SJCRH30 (cell line): ENCODE data around the gene CLNS1A. TPM values are rescaled to one million over a fixed set of nuclear protein-coding genes. Genes with fewer than 3 reads are reported as not detected.
A peak's percentile ranks its signal among the peaks of the same experiment; 100 is the strongest.
"Not testable (repeated sequence)": the region's sequence is repeated elsewhere in the genome, so short reads cannot be mapped to it uniquely, and the experiment has no call there.

Source experiments
- DNase-seq, 2 experiments: peaks; one replicate each; pipeline ENCODE4 v3.0.0-alpha.2; 2015 to 2020
- H3K27ac ChIP-seq: fragments of 250-450 bp; sonication (Bioruptor Pico); 2 replicates; pipeline ENCODE4 v1.5.1; 2020; ENCODE audit warnings: mild to moderate bottlenecking, moderate library complexity
- H3K27me3 ChIP-seq: fragments of 250-450 bp; sonication (Bioruptor Pico); 2 replicates; pipeline ENCODE4 v1.5.1; 2020; ENCODE audit warnings: mild to moderate bottlenecking, moderate library complexity
- H3K36me3 ChIP-seq: fragments of 250-450 bp; sonication (Bioruptor Pico); 2 replicates; pipeline ENCODE4 v1.5.1; 2020; ENCODE audit warnings: mild to moderate bottlenecking, moderate library complexity
- H3K4me1 ChIP-seq: fragments of 250-450 bp; sonication (Bioruptor Pico); 2 replicates; pipeline ENCODE4 v1.5.1; 2020; ENCODE audit warnings: mild to moderate bottlenecking, moderate library complexity
- H3K4me3 ChIP-seq: fragments of 250-450 bp; sonication (Bioruptor Pico); 2 replicates; pipeline ENCODE4 v1.5.1; 2020; ENCODE audit warnings: mild to moderate bottlenecking, moderate library complexity
- H3K9me3 ChIP-seq: fragments of 250-450 bp; sonication (Bioruptor Pico); replicated peaks from 2 replicates; pipeline ENCODE4 v1.5.1; 2020; ENCODE audit warnings: mild to moderate bottlenecking, moderate library complexity
- total RNA-seq: library from RNA; depleted of rRNA; stranded (reverse); fragments of >200 nt; shearing (Covaris generic); gene quantifications from 2 replicates; pipeline ENCODE4 v1.2.3, GENCODE V29; 2014

Gene CLNS1A
- total RNA-seq, 1 experiment from 2014 or later: 290 TPM

DNA sequence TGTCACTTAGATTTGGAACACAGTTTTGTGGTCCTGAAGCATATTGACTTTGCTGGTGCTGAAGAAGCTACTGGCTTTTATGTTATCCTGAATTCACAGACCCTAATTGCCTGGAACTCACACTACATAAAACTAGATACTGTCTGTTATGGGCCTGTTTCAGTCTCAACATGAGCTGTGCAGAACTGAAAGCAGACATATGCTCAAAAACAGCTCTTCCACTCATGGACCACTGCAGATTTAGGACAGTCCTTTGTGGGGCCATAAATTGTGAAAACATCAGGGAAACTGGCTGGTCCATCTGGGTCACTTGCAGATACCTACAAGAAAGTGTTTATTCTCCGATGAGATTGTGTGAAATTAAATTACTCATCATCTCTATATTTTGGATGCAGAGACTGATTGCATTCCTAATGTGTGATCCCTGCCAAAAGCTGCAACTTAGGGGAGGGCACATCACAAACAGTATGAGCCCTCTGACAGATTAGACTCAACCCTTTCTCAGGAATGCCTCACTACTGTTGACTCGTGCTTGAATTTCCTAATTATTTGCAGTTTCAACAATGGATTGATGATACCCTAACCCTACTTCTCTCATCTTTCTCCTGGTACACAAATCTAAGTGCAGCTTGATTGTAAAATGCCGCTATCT, 10.2 kb upstream of the CLNS1A start:
- no peak overlapping the region for H3K27ac ChIP-seq
- no peaks in the 10 kb centered on the region for H3K36me3 ChIP-seq
- H3K27me3 ChIP-seq: no peaks in the 10 kb centered on the region
- H3K4me3 ChIP-seq: no peak overlapping the region
- no peak for DNase-seq
- H3K4me1 ChIP-seq: 0 out of 2 replicates have a peak, but pooled peaks cover 5% of the 10 kb centered on the region
- no peaks in the 10 kb centered on the region for H3K9me3 ChIP-seq

DNA sequence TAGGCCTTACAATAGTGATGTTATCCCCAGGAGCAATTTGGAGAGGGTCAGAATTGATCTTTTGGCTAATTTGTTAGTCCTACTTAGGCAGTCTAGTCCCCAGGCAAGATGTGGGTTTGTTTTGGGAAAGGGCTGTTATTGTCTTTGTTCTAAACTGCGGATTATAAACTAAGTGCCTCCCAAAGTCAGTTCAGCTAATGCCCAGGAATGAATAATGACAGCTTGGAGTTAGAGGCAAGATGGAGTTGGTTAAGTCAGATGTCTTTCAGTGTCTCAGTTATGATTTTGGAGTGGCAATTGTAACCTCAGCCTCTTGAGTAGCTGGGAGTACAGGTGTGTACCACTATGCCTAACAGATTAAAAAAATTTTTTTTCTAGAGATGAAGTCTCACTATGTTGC, 7.3 kb upstream of the CLNS1A start:
- Histone ChIP-seq H3K27ac (no peak overlapping the region), H3K4me3 (no peak overlapping the region), H3K27me3 (no peaks in the 10 kb centered on the region), H3K36me3 (no peaks in the 10 kb centered on the region), H3K9me3 (no peaks in the 10 kb centered on the region), H3K4me1 (0 out of 2 replicates have a peak, but pooled peaks cover 5% of the 10 kb centered on the region)
- DNase-seq: no peak

DNA sequence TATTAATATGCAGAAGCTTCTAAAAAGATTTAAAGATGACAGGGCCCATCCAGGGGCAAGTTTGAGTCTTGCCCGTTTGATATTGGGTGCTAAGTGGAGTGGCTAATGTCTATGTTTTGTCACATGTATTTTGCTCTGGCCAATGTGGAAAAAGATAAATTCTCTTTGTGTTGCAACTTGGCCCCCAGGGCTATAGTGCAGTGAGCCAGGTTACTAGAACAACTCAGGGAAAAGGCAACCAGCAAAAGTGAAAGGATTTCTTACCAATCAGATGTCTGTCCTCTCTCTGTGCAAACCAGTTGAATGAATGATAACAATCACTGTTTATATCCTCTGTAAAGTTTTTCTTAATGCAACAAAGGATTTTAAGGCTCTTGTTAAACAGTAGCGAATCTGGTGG, 4.6 kb upstream of the CLNS1A start:
- Histone ChIP-seq H3K36me3 (no peaks in the 10 kb centered on the region), H3K27ac (no peak overlapping the region), H3K4me1 (0 out of 2 replicates have a peak, but pooled peaks cover 5% of the 10 kb centered on the region), H3K27me3 (no peaks in the 10 kb centered on the region), H3K9me3 (no peaks in the 10 kb centered on the region), H3K4me3 (no peak overlapping the region)
- DNase-seq: no peak

DNA sequence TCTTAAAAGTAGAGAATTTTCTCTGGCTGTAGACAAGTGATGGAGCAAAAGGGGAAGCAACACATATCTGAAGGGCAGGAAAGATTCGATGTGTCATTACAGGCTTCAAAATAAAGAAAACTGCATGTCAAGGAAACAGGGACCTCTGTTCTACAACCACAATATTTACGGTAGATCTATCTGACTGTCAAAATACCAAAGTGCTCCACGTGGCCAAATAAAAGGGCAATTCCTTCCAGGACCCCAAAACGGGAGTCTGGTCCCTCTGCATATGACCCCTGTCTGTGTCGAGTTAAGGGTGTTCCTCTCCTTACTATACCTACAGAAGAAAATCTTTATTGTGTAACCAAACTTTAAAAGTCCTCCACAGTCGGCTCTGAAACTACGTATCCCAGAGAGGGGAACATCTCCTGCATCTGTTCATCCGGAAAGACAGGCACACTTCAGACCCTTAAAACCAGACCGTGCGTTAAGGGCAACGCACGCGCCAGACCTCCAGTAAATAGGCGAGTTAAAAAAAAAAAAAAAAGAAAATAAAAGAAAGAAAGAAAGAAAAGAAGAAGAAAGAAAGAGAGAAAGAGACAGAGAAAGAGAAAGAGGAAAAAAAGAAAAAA, 756 bp downstream of the CLNS1A start:
- Histone ChIP-seq H3K27ac (peak overlapping the region; percentile 64; the same call in 1 of the 2 replicates), H3K4me1 (no peaks in the 10 kb centered on the region), H3K36me3 (peaks cover 16% of the 10 kb centered on the region), H3K27me3 (no peaks in the 10 kb centered on the region), H3K9me3 (no peaks in the 10 kb centered on the region), H3K4me3 (peak overlapping the region; percentile 75)
- DNase-seq: peak in 1 of 2 experiments; percentile 28

DNA sequence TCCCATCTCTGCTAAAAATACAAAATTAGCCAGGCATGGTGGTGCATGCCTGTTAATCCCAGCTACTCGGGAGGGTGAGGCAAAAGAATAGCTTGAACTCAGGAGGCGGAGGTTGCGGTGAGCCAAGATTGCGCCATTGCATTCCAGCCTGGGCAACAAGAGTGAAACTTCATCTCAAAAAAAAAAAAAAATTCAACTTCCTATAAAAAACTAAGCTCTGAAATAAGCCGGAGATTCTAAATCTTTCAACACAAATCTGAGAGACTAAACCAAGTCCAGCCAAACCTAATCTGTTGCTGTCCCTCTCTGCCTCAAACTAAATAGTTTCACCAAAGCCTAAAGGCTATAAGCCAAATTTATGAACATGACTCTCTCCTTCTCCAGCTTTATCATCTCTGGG, 3.7 kb downstream of the CLNS1A start:
- not testable (repeated sequence) for H3K4me3 ChIP-seq, H3K27ac ChIP-seq, H3K9me3 ChIP-seq, H3K27me3 ChIP-seq, DNase-seq, H3K4me1 ChIP-seq
- H3K36me3 ChIP-seq: peaks cover 23% of the 10 kb centered on the region

DNA sequence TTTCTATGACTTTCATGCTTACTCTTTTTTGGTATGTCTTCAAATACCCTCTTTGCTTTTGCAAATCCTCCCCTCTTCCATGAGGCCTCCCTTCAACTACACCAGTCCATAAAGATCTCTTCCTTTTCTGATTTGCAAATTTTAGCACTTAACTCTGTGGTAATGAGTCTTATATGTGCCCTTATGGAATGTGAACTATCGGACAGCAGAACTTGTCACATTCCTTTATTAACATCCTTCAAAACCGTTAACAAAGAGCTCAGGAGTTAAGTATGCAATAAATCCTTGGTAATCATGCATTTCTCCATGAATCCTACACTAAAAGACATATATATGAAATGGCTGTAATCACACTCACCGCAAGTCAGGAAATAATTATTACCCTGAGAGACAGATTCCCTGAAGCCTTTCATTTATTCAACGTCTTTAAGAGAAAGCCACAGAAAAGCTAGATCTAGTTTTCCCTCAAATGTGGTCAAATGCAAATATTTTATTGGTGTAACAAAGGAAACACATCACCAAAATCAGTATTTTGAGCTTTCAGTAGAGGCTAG, 7.4 kb downstream of the CLNS1A start:
- H3K9me3 ChIP-seq: no peaks in the 10 kb centered on the region
- no peak for DNase-seq
- no peaks in the 10 kb centered on the region for H3K4me1 ChIP-seq
- H3K27me3 ChIP-seq: no peaks in the 10 kb centered on the region
- H3K36me3 ChIP-seq: peaks cover 31% of the 10 kb centered on the region
- H3K27ac ChIP-seq: no peak overlapping the region
- H3K4me3 ChIP-seq: no peak overlapping the region

DNA sequence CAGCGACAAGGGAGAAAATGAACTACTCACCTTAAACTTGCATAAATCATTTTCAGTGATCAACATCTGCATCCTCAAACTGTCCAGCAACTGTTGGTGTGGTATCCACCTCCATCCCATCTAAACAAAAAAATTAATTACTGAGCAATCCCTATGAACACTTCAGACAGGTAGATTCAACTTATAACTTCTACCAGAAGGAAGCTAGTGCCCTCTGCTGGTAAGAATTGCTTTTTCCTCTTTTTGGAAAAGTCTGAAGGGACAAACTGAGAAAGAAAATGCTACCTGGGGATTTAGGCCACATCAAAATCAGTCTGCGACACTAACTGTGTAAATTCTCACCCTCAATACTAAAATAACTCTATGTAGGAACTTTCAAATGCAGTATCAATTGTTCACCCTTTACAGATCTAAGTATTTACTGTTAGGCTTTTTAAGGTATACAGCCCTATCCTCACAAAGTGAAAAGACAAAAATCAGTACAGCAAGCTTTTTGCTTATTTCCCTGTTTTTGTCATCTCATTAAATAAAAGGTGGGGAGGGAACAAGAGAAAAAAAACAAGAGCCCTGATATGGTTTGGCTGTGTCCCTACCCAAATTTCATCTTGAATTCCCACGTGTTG, 17.9 kb downstream of the CLNS1A start:
- peak; percentile 19 to 62 for DNase-seq
- no peaks in the 10 kb centered on the region for H3K27me3 ChIP-seq
- H3K4me3 ChIP-seq: no peak overlapping the region
- no peaks in the 10 kb centered on the region for H3K4me1 ChIP-seq
- H3K27ac ChIP-seq: no peak overlapping the region
- peaks cover 51% of the 10 kb centered on the region for H3K36me3 ChIP-seq
- no peaks in the 10 kb centered on the region for H3K9me3 ChIP-seq

DNA sequence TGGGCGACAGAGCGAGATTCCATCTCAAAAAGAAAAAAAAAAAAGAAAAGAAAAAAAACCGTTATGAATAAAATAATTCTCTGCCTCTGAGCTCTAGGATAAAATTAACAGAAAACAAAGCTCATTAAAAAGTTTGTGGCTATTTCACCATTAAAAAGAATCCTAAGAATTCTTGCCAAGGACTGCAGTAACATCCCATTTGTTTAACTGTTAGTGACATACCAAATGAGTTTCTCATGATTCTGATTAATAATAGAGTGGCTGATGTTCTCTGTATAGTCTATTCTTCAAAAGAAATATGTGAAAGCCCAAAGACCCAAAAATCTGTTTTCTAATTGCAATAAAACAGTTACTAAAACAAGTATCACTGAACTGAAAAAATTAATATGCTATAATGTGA, 19.7 kb downstream of the CLNS1A start:
- Histone ChIP-seq H3K27ac (no peak overlapping the region), H3K27me3 (no peaks in the 10 kb centered on the region), H3K9me3 (no peaks in the 10 kb centered on the region), H3K4me3 (no peak overlapping the region), H3K4me1 (no peaks in the 10 kb centered on the region), H3K36me3 (peaks cover 52% of the 10 kb centered on the region)
- DNase-seq: no peak

DNA sequence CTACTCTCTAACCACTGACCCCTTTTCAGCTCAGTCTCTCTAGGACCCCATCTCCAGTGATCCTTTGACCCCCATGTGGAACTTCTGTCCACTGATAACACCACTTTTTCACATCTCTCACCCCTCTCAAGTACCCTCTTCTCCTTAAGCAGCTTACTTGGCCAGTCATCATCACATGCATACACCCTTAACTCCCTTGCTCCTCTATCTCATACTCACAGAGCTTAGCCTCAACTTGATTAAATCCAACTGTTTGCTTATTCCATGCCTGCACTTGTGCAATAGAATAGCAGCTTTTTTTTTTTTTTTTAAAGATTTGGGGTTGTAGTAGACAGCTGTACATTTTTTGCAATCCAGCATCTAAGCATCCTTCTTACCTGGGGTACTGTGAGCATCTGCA, 25.7 kb downstream of the CLNS1A start:
- H3K4me1 ChIP-seq: no peaks in the 10 kb centered on the region
- DNase-seq: no peak
- H3K9me3 ChIP-seq: no peaks in the 10 kb centered on the region
- peaks cover 27% of the 10 kb centered on the region for H3K36me3 ChIP-seq
- H3K27me3 ChIP-seq: no peaks in the 10 kb centered on the region
- H3K4me3 ChIP-seq: no peak overlapping the region
- H3K27ac ChIP-seq: no peak overlapping the region

DNA sequence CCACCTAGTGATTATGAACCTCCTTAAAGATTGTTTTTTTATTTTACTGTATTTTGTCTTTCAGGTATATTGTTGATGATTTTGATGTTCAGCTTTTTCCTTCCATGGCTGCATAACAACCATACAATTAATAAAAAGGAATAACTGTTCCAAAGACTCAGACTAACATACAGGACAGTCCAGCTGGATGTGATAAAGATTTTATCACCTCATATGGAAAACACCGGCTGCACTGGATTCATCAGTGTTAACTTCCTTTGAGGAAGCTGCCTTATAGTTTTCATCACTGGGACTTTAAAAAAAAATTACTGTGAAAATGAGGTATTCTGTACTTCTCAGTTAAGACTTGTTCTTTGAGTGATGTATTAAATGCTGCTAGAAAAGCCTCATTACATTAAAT, 28.4 kb downstream of the CLNS1A start:
- no peaks in the 10 kb centered on the region for H3K4me1 ChIP-seq
- H3K27ac ChIP-seq: no peak overlapping the region
- peaks cover 18% of the 10 kb centered on the region for H3K36me3 ChIP-seq
- H3K4me3 ChIP-seq: no peak overlapping the region
- no peaks in the 10 kb centered on the region for H3K27me3 ChIP-seq
- no peak for DNase-seq
- H3K9me3 ChIP-seq: no peaks in the 10 kb centered on the region

DNA sequence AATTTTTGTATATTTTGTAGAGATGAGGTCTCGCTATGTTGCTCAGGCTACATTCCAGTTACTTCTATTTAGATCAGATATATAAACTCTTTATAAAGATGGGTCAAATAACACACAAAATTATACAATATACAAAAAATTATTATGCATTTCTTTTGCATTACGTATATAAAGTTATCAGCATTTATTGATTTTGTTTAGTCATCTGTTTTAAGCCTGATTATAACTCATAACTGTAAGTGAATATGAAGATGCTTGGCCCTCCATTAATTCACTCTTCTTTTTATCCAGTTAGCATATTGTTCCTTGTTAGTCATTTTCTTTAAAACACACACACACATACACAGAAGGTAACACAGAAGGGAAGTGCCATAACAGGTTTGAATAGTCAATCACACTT, 33.3 kb downstream of the CLNS1A start:
- Histone ChIP-seq H3K4me1 (no peaks in the 10 kb centered on the region), H3K9me3 (no peaks in the 10 kb centered on the region), H3K36me3 (peaks cover 14% of the 10 kb centered on the region), H3K27me3 (no peaks in the 10 kb centered on the region), H3K4me3 (no peak overlapping the region), H3K27ac (no peak overlapping the region)
- DNase-seq: no peak

DNA sequence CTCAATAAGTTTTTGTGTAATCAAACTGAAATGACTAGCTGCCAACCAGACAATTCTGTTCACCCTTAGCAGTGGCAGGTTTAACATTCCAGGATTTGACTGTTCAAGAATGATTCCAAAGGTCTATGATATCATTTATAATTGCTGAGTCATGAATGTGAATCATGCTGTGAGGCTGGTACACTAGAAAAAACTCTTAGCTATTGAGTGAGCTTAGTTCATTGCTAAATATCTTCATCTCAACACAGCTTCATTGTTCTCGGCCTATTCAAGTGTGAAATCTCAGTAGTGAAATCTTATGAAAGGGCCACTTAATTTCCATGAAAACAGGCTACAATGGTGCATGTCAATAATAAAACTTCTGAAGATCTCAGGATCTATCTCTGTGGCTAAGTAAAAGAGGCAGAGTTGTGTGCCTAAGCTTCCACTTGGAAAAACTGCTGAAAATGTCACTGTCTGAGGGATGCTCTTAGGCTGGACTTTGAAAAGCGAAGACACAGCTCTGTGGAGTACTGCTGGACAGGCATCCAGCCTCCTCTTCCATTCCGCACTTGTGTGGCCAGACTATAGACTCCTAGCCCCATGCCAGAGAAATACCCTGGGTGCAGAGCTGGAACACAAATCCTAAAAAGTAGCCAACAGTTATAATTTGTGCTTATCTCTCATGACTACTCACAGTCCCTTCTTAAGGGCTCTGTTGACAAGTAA, 35.1 kb downstream of the CLNS1A start:
- H3K27ac ChIP-seq: 0 out of 2 replicates have a peak overlapping the region, but pooled peaks have one; percentile 26
- no peak overlapping the region for H3K4me3 ChIP-seq
- no peak for DNase-seq

DNA sequence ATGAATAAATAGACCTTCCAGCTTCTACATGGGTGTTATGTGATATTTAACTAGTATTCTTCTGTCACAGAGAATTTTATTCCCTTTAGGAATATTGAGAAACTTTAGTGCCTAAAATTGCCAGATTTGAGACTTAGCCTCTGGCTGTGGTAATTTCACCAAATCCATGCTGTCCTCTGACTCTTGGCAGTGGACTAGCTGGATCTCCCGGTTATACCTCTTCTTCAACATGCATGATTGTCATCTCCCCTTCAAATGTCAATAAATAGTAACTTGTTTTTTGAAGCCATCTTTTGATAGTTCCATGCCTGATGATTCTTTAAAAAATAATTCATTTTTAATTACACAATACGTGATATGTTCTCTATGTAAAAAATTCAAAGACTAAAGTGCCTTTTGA, 39.4 kb downstream of the CLNS1A start:
- no peak for DNase-seq
- Histone ChIP-seq H3K36me3 (no peaks in the 10 kb centered on the region), H3K4me3 (no peak overlapping the region), H3K4me1 (no peaks in the 10 kb centered on the region), H3K27ac (no peak overlapping the region), H3K9me3 (no peaks in the 10 kb centered on the region), H3K27me3 (no peaks in the 10 kb centered on the region)

More for the DNA sequence above, 35.1 kb downstream of the CLNS1A start:
- Histone ChIP-seq H3K27me3 (no peaks in the 10 kb centered on the region), H3K4me1 (no peaks in the 10 kb centered on the region), H3K36me3 (peaks cover 12% of the 10 kb centered on the region), H3K9me3 (no peaks in the 10 kb centered on the region)

DNA sequence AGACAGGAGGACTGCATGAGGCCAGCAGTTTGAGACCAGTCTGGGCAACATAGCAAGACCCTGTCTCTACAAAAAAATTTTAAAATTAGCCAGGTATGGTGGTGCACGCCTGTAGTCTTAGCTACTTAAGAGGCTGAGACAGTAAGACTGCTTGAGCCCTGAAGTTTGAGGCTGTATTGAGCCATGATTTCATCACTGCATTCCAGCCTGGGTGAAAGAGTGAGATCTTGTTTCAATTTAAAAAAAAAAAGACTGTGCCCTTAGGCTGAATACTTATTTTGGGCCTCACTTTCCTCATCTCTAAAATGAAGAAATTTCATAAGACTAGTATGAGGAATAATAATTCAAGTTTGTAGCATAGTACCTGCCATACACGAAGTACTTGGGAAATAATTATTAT, 41.0 kb downstream of the CLNS1A start:
- Histone ChIP-seq H3K9me3 (no peaks in the 10 kb centered on the region), H3K36me3 (no peaks in the 10 kb centered on the region), H3K4me1 (no peaks in the 10 kb centered on the region), H3K4me3 (no peak overlapping the region), H3K27ac (no peak overlapping the region), H3K27me3 (no peaks in the 10 kb centered on the region)
- no peak for DNase-seq

DNA sequence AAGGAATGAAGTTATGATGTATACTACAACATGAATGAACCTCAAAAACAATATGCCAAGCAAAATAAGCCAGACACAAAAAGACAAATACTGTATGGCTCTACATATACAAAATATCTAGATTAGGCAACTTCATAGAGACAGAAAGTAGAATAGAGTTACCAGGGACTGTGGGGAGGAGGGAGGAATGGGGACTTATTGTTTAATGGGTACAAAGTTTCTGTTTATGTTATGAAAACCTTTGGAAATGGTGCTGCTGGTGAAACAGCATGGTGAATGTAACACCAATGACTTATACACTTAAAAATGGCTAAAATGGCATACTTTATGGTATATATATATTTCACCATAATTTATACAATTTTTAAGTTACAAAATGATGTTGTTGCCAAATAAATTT, 43.7 kb downstream of the CLNS1A start:
- H3K4me3 ChIP-seq: no peak overlapping the region
- no peaks in the 10 kb centered on the region for H3K27me3 ChIP-seq
- no peak overlapping the region for H3K27ac ChIP-seq
- no peak for DNase-seq
- H3K9me3 ChIP-seq: no peaks in the 10 kb centered on the region
- H3K4me1 ChIP-seq: no peaks in the 10 kb centered on the region
- H3K36me3 ChIP-seq: no peaks in the 10 kb centered on the region
